ENCODE data around the gene OGFOD1. TPM values are rescaled to one million over a fixed set of nuclear protein-coding genes. Genes with fewer than 3 reads are reported as not detected.
A peak's percentile ranks its signal among the peaks of the same experiment; 100 is the strongest.

Gene OGFOD1
- total and polyA plus RNA-seq, 2 experiments from 2014 or later, result 74.5 to 76.3 TPM

DNA sequence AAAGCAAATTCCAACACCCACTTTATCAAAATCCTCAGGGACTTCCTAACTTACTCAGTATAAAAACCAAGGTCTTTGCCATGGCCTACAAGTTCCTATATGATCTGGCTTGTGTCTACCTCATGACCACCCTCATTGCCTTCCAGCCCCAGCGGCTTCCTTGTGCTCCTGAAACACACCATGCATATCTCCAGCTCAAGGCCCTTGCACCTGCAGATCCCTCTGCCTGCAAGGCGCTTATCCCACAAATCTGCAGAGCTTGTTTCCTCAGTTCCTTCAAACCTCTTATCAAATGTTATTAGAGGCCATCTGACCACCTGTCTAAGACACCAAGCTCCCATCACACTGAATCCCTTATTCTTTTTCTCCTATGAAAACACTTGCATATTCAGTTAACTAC is 65.9 kb downstream of the OGFOD1 start (continued):
- TF ChIP-seq, protein P1, sequence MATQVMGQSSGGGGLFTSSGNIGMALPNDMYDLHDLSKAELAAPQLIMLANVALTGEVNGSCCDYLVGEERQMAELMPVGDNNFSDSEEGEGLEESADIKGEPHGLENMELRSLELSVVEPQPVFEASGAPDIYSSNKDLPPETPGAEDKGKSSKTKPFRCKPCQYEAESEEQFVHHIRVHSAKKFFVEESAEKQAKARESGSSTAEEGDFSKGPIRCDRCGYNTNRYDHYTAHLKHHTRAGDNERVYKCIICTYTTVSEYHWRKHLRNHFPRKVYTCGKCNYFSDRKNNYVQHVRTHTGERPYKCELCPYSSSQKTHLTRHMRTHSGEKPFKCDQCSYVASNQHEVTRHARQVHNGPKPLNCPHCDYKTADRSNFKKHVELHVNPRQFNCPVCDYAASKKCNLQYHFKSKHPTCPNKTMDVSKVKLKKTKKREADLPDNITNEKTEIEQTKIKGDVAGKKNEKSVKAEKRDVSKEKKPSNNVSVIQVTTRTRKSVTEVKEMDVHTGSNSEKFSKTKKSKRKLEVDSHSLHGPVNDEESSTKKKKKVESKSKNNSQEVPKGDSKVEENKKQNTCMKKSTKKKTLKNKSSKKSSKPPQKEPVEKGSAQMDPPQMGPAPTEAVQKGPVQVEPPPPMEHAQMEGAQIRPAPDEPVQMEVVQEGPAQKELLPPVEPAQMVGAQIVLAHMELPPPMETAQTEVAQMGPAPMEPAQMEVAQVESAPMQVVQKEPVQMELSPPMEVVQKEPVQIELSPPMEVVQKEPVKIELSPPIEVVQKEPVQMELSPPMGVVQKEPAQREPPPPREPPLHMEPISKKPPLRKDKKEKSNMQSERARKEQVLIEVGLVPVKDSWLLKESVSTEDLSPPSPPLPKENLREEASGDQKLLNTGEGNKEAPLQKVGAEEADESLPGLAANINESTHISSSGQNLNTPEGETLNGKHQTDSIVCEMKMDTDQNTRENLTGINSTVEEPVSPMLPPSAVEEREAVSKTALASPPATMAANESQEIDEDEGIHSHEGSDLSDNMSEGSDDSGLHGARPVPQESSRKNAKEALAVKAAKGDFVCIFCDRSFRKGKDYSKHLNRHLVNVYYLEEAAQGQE (IDR thresholded peaks at IDR 0.05; ENCODE audit: unreplicated experiment), result no peak
- no peak for TF ChIP-seq JUNB (IDR thresholded peaks at IDR 0.05; ENCODE audit: unreplicated experiment)

DNA sequence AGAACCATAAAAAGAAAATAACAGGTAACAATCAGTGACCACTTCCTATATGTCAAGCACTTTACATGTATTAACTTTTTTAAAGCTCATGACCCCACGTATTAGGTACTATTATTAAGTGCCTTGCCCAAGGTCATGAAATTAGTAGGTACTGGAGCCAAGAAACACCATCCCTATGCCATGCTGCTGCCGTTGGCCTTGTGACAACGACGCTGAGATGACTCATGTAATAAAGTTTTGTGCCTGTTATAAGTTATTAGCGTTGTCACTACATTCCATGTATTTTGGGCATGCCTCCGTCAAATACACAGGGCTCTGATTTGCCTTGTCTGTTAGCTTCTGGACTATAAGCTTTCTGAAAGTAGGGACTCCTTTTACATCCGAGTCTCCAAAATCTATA is 67.1 kb downstream of the OGFOD1 start:
- H3F3A ChIP-seq (replicated peaks; ENCODE audit: low read depth), result 0 out of 2 replicates have a peak, but pooled peaks cover 5% of the 10 kb centered on the region
- no peak overlapping the region for H2AFZ ChIP-seq
- no peaks in the 10 kb centered on the region for H3K9me2 ChIP-seq (ENCODE audit: insufficient read depth)
- Mint-ChIP-seq H3K4me3 (peak overlapping the region; percentile 81), H3K36me3 (ENCODE audit: low read depth) (no peaks in the 10 kb centered on the region), H3K9me3 (no peaks in the 10 kb centered on the region), H3K27ac (no peak overlapping the region), H3K4me1 (peaks cover 6% of the 10 kb centered on the region; the same call in 2 of the 3 replicates), H3K27me3 (ENCODE audit: insufficient read depth, low read depth, poor library complexity) (peaks cover 4% of the 10 kb centered on the region)
- H3K4me3 ChIP-seq, result no peak overlapping the region
- peaks cover 9% of the 10 kb centered on the region for H3K4me1 ChIP-seq (ENCODE audit: insufficient read depth)
- H3K36me3 ChIP-seq (ENCODE audit: insufficient read depth), result no peaks in the 10 kb centered on the region
- ATAC-seq, result no peak
- peaks cover 3% of the 10 kb centered on the region; the same call in 1 of the 2 replicates for H3K79me2 ChIP-seq (replicated peaks; ENCODE audit: insufficient read depth)
- no peak for DNase-seq (ENCODE audit: low spot score)
- no peaks in the 10 kb centered on the region; the same call in 1 of the 2 replicates for H4K20me1 ChIP-seq (replicated peaks; ENCODE audit: insufficient read depth)
- no peak overlapping the region for H3K4me2 ChIP-seq
- TF ChIP-seq ZNF114 (CRISPR knock-in tag; IDR thresholded peaks at IDR 0.05), result no peak
- no peak for TF ChIP-seq JUNB (IDR thresholded peaks at IDR 0.05; ENCODE audit: unreplicated experiment)
- TF ChIP-seq, protein P2, sequence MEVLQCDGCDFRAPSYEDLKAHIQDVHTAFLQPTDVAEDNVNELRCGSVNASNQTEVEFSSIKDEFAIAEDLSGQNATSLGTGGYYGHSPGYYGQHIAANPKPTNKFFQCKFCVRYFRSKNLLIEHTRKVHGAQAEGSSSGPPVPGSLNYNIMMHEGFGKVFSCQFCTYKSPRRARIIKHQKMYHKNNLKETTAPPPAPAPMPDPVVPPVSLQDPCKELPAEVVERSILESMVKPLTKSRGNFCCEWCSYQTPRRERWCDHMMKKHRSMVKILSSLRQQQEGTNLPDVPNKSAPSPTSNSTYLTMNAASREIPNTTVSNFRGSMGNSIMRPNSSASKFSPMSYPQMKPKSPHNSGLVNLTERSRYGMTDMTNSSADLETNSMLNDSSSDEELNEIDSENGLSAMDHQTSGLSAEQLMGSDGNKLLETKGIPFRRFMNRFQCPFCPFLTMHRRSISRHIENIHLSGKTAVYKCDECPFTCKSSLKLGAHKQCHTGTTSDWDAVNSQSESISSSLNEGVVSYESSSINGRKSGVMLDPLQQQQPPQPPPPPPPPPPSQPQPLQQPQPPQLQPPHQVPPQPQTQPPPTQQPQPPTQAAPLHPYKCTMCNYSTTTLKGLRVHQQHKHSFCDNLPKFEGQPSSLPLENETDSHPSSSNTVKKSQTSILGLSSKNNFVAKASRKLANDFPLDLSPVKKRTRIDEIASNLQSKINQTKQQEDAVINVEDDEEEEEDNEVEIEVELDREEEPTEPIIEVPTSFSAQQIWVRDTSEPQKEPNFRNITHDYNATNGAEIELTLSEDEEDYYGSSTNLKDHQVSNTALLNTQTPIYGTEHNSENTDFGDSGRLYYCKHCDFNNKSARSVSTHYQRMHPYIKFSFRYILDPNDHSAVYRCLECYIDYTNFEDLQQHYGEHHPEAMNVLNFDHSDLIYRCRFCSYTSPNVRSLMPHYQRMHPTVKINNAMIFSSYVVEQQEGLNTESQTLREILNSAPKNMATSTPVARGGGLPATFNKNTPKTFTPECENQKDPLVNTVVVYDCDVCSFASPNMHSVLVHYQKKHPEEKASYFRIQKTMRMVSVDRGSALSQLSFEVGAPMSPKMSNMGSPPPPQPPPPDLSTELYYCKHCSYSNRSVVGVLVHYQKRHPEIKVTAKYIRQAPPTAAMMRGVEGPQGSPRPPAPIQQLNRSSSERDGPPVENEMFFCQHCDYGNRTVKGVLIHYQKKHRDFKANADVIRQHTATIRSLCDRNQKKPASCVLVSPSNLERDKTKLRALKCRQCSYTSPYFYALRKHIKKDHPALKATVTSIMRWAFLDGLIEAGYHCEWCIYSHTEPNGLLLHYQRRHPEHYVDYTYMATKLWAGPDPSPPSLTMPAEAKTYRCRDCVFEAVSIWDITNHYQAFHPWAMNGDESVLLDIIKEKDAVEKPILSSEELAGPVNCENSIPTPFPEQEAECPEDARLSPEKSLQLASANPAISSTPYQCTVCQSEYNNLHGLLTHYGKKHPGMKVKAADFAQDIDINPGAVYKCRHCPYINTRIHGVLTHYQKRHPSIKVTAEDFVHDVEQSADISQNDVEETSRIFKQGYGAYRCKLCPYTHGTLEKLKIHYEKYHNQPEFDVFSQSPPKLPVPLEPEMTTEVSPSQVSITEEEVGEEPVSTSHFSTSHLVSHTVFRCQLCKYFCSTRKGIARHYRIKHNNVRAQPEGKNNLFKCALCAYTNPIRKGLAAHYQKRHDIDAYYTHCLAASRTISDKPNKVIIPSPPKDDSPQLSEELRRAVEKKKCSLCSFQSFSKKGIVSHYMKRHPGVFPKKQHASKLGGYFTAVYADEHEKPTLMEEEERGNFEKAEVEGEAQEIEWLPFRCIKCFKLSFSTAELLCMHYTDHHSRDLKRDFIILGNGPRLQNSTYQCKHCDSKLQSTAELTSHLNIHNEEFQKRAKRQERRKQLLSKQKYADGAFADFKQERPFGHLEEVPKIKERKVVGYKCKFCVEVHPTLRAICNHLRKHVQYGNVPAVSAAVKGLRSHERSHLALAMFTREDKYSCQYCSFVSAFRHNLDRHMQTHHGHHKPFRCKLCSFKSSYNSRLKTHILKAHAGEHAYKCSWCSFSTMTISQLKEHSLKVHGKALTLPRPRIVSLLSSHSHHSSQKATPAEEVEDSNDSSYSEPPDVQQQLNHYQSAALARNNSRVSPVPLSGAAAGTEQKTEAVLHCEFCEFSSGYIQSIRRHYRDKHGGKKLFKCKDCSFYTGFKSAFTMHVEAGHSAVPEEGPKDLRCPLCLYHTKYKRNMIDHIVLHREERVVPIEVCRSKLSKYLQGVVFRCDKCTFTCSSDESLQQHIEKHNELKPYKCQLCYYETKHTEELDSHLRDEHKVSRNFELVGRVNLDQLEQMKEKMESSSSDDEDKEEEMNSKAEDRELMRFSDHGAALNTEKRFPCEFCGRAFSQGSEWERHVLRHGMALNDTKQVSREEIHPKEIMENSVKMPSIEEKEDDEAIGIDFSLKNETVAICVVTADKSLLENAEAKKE (CRISPR knock-in tag; IDR thresholded peaks at IDR 0.05), result no peak
- no peak for TF ChIP-seq STAT1 (IDR thresholded peaks at IDR 0.05; ENCODE audit: unreplicated experiment)
- TF ChIP-seq EZH2 (IDR thresholded peaks at IDR 0.05; ENCODE audit: low read depth, unreplicated experiment), result no peak
- TF ChIP-seq CREB1 (CRISPR knock-in tag; IDR thresholded peaks at IDR 0.05; ENCODE audit: low read depth), result no peak
- H3K27ac ChIP-seq (ENCODE audit: low read depth), result no peak overlapping the region
- no peaks in the 10 kb centered on the region for H3K27me3 ChIP-seq (ENCODE audit: insufficient read depth)
